Measurements from ENCODE around the gene CTDP1. TPM values are rescaled to one million over a fixed set of nuclear protein-coding genes. Genes with fewer than 3 reads are reported as not detected.

The CTDP1 gene
- total and polyA plus RNA-seq, 12 donors: 3.8 to 23.9 (median 15.8) TPM

DNA sequence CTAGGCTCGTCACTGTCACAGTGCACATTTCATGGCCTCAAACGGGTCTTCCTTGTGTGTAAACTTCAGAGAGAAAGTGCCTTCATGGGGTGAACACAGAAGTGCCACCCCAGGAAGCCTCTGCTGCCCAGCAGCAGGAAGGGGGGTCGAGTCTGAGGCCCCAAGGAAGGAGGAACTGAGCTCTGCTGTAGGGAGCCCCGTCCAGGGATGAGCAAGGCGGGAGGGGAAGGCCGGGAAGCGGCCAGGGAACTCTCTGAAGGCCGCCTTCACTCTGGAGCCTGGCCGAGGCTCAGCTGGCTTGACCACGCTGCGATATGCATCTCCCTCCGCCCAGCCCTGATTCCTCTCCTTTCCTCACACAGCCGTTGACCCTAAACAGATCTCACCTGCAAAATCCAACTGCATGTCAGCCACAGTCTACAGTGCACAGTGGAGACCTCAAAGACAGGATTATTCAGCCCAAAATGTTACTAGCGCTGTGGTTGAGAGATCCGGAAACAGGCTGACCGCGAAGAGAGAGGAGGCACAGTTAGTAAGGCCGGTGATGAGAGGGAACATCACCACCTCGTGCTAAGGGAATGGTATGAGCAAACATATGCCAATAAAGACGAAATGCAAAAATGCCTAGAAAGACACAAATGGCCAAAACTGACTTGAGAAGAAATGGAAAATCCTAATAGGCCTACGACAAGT, 34.2 kb upstream of the CTDP1 start:
- Histone ChIP-seq H3K4me3 (no peak overlapping the region), H3K4me1 (replicated peaks in 1 of 2) (no peaks in the 10 kb centered on the region), H3K9me3 (replicated peaks in 1 of 3) (no peaks in the 10 kb centered on the region), H3K27me3 (peaks cover 12% of the 10 kb centered on the region), H3K27ac (no peak overlapping the region), H3K36me3 (replicated peaks in 1 of 2) (no peaks in the 10 kb centered on the region)
- no peak for TF ChIP-seq POLR2A (IDR thresholded peaks at IDR 0.05)
- TF ChIP-seq, protein P1, sequence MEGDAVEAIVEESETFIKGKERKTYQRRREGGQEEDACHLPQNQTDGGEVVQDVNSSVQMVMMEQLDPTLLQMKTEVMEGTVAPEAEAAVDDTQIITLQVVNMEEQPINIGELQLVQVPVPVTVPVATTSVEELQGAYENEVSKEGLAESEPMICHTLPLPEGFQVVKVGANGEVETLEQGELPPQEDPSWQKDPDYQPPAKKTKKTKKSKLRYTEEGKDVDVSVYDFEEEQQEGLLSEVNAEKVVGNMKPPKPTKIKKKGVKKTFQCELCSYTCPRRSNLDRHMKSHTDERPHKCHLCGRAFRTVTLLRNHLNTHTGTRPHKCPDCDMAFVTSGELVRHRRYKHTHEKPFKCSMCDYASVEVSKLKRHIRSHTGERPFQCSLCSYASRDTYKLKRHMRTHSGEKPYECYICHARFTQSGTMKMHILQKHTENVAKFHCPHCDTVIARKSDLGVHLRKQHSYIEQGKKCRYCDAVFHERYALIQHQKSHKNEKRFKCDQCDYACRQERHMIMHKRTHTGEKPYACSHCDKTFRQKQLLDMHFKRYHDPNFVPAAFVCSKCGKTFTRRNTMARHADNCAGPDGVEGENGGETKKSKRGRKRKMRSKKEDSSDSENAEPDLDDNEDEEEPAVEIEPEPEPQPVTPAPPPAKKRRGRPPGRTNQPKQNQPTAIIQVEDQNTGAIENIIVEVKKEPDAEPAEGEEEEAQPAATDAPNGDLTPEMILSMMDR (IDR thresholded peaks at IDR 0.05): no peak
- intact Hi-C loops (cut with DNase I): loop anchor here in 1 of 2 donors (10.0 kb wide), 1 partner anchor 101 kb away; no protein-coding TSS in a partner anchor
- 66 to 79% (median 73%) methylated on average over 12 to 21 of the region's 21 CpGs for WGBS, 4 donors
- DNase-seq: no peak

DNA sequence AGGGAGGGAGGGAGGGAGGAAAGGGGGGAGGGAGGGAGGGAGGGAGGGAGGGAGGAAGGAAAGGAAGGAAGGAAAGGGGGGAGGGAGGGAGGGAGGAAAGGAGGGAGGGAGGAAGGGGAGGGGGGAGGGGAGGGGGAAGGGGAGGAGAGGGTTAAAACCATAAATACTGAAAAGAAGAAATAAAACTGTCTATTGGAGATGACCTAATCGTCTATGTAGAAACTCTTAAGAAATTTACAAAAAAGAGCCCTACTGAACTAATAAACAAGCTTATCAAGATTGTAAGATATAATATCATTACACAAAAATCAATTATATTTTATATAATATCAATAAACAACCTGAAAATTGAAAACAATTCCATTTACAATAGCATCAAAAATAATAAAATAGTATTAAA, 32.3 kb upstream of the CTDP1 start:
- WGBS, 4 donors: 0 to 11% (median 4%) methylated on average over 1 of the region's 1 CpG
- TF ChIP-seq POLR2A (IDR thresholded peaks at IDR 0.05): no peak
- no peak for DNase-seq
- Histone ChIP-seq H3K4me1 (replicated peaks in 1 of 2) (no peaks in the 10 kb centered on the region), H3K4me3 (no peak overlapping the region), H3K9me3 (replicated peaks in 1 of 3) (no peaks in the 10 kb centered on the region), H3K36me3 (replicated peaks in 1 of 2) (no peaks in the 10 kb centered on the region), H3K27me3 (peaks cover 6% of the 10 kb centered on the region), H3K27ac (no peak overlapping the region)
- intact Hi-C loops (cut with DNase I): loop anchor here in 1 of 2 donors (10.0 kb wide), 1 partner anchor 103 kb away; no protein-coding TSS in a partner anchor

DNA sequence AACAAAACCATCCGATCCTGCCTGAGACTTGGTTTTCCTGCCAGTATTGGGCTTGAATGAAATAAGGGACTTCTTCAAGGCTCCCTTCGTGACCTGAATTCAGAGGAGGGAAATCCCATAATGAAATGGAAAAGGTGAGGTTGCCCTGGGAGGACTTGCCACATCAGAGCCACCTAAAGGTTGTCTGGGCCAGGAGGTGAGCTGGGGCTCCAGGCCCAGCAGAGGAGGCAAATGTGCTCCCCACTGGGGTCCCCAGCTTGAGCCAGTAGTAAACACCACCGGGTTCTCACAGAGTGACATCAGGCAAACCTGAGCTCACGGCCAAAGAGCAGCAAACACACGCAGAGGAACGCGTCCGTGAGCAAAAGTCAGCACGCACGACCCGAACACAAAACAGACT, 28.6 kb upstream of the CTDP1 start:
- TF ChIP-seq, protein P1 (IDR thresholded peaks at IDR 0.05): no peak
- TF ChIP-seq POLR2A (IDR thresholded peaks at IDR 0.05): no peak
- no peak overlapping the region for H3K27ac ChIP-seq
- no peaks in the 10 kb centered on the region for H3K27me3 ChIP-seq
- no peaks in the 10 kb centered on the region for H3K4me1 ChIP-seq (replicated peaks in 1 of 2)
- no peak for DNase-seq
- H3K36me3 ChIP-seq (replicated peaks in 1 of 2): no peaks in the 10 kb centered on the region
- WGBS, 4 donors: 82 to 92% (median 87%) methylated on average over 11 of the region's 11 CpGs
- H3K4me3 ChIP-seq: no peak overlapping the region
- intact Hi-C loops (cut with DNase I): no loop called here
- no peaks in the 10 kb centered on the region for H3K9me3 ChIP-seq (replicated peaks in 1 of 3)

DNA sequence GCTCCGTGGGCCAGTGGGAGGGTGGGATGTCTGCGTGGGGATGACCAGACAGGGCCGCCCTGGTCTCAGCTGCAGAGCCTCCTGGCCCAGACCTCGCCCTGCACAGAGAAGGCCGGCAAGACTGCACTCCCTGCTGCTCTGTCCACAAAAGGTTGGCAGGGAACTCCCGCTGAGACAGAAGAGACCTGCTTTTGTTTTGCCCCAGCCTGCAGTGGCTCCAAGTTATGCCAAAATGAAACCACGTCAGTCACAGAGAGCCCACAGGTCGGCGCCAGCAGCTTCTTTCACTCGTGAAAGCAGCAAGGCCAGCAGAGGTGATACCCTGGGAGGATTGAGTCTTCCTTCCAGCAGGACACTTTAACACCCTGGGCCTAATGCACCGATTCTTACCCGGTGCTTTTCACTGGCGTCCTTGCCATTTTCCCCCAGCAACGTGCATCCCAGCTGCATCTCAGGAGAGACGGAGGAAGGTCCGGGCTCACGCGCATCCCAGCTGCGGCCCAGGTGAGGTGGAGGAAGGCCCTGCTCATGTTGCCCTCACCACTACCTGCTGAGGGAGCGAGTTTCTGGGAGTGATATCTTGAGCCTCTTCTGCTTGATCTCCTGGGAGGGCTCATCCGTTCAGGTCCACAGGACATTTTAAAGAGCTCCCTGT, 22.1 kb upstream of the CTDP1 start:
- intact Hi-C loops (cut with DNase I): no loop called here
- WGBS, 4 donors: 62 to 71% (median 67%) methylated on average over 14 to 21 of the region's 21 CpGs
- no peak for DNase-seq

More for the DNA sequence above, 22.1 kb upstream of the CTDP1 start:
- Histone ChIP-seq H3K4me1 (replicated peaks in 1 of 2) (no peaks in the 10 kb centered on the region), H3K36me3 (replicated peaks in 1 of 2) (no peaks in the 10 kb centered on the region), H3K27me3 (peaks cover 5% of the 10 kb centered on the region), H3K4me3 (no peak overlapping the region), H3K9me3 (replicated peaks in 1 of 3) (no peaks in the 10 kb centered on the region), H3K27ac (no peak overlapping the region)
- TF ChIP-seq, protein P1 (IDR thresholded peaks at IDR 0.05): no peak
- TF ChIP-seq POLR2A (IDR thresholded peaks at IDR 0.05): no peak

Data from adrenal gland (tissue), 12 donors.